ENCODE data around the gene SDS. TPM values are rescaled to one million over a fixed set of nuclear protein-coding genes. Genes with fewer than 3 reads are reported as not detected.

The SDS gene
- total and polyA plus RNA-seq, 2 experiments from 2014 or later: 0.39 to 0.43 TPM

DNA sequence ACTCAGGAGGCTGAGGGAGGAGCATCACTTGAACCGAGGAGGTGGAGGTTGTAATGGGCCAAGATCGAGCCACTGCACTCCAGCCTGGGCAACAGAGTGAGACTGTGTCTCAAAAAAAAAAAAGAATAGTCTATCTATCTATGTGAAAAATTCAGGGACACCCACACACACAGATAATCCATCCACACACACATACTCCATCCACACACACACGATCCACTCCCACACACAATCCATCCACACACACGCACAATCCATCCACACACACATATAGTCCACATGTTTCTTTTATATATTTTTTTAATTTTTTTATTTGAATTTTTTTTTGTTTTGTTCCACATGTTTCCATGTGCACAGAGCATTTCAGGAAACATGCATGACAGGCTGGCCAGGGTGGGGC lies 3.3 kb downstream of the SDS start:
- Histone ChIP-seq H3K9me3 (ENCODE audit: low read depth) (no peaks in the 10 kb centered on the region), H3K9me2 (replicated peaks; ENCODE audit: insufficient read depth) (no peaks in the 10 kb centered on the region), H3K27ac (no peak overlapping the region), H3K4me1 (ENCODE audit: insufficient read depth) (no peaks in the 10 kb centered on the region), H2AFZ (no peak overlapping the region), H3K79me2 (no peaks in the 10 kb centered on the region), H4K20me1 (ENCODE audit: insufficient read depth, poor library complexity, severe bottlenecking) (no peaks in the 10 kb centered on the region), H3K27me3 (no peaks in the 10 kb centered on the region), H3K4me3 (no peak overlapping the region), H3K36me3 (replicated peaks; ENCODE audit: insufficient read depth, low read depth) (no peaks in the 10 kb centered on the region), H3K4me2 (no peak overlapping the region)
- no peak for DNase-seq (ENCODE audit: low spot score)
- TF ChIP-seq, protein P1, sequence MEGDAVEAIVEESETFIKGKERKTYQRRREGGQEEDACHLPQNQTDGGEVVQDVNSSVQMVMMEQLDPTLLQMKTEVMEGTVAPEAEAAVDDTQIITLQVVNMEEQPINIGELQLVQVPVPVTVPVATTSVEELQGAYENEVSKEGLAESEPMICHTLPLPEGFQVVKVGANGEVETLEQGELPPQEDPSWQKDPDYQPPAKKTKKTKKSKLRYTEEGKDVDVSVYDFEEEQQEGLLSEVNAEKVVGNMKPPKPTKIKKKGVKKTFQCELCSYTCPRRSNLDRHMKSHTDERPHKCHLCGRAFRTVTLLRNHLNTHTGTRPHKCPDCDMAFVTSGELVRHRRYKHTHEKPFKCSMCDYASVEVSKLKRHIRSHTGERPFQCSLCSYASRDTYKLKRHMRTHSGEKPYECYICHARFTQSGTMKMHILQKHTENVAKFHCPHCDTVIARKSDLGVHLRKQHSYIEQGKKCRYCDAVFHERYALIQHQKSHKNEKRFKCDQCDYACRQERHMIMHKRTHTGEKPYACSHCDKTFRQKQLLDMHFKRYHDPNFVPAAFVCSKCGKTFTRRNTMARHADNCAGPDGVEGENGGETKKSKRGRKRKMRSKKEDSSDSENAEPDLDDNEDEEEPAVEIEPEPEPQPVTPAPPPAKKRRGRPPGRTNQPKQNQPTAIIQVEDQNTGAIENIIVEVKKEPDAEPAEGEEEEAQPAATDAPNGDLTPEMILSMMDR (IDR thresholded peaks at IDR 0.05; ENCODE audit: poor library complexity): no peak
- TF ChIP-seq EZH2phosphoT487 (IDR thresholded peaks at IDR 0.05; ENCODE audit: low read depth, severe bottlenecking, unreplicated experiment): no peak
- TF ChIP-seq EZH2 (IDR thresholded peaks at IDR 0.05; ENCODE audit: borderline replicate concordance): no peak
- WGBS (ENCODE audit: low lambda C conversion rate, missing lambda C conversion rate): 80% methylated on average over 4 of the region's 4 CpGs

DNA sequence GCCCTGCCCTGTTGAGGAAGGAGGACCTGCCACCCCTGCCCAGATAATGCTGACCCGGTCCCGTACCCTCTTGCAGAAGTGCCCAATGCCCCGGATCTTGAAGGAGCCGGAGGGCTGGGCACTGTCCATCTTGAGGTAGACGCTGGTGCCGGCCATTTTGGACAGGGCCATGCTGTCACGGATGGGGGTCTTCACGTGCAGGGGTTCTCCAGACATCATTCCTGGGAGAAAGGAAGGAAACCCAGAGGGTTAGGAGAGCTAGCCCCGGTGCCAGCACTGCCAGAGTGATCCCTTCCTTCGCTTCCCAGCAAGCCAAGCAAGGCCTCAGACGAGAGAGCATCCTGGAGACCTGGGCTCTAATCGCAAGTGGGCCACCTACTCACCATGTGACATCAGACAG lies 4.2 kb downstream of the SDS start:
- 94% methylated on average over 12 of the region's 12 CpGs for WGBS (ENCODE audit: low lambda C conversion rate, missing lambda C conversion rate)
- no peak overlapping the region for H3K27ac ChIP-seq
- no peaks in the 10 kb centered on the region for H3K36me3 ChIP-seq (replicated peaks; ENCODE audit: insufficient read depth, low read depth)
- no peaks in the 10 kb centered on the region for H3K4me1 ChIP-seq (ENCODE audit: insufficient read depth)
- no peaks in the 10 kb centered on the region for H3K27me3 ChIP-seq
- H3K9me3 ChIP-seq (ENCODE audit: low read depth): no peaks in the 10 kb centered on the region
- TF ChIP-seq, protein P1 (IDR thresholded peaks at IDR 0.05; ENCODE audit: poor library complexity): no peak
- TF ChIP-seq EZH2phosphoT487 (IDR thresholded peaks at IDR 0.05; ENCODE audit: low read depth, severe bottlenecking, unreplicated experiment): no peak
- no peak for TF ChIP-seq EZH2 (IDR thresholded peaks at IDR 0.05; ENCODE audit: borderline replicate concordance)
- DNase-seq (ENCODE audit: low spot score): no peak
- no peaks in the 10 kb centered on the region for H3K79me2 ChIP-seq
- no peaks in the 10 kb centered on the region for H3K9me2 ChIP-seq (replicated peaks; ENCODE audit: insufficient read depth)
- no peak overlapping the region for H3K4me2 ChIP-seq
- H3K4me3 ChIP-seq: no peak overlapping the region
- no peak overlapping the region for H2AFZ ChIP-seq
- H4K20me1 ChIP-seq (ENCODE audit: insufficient read depth, poor library complexity, severe bottlenecking): no peaks in the 10 kb centered on the region

DNA sequence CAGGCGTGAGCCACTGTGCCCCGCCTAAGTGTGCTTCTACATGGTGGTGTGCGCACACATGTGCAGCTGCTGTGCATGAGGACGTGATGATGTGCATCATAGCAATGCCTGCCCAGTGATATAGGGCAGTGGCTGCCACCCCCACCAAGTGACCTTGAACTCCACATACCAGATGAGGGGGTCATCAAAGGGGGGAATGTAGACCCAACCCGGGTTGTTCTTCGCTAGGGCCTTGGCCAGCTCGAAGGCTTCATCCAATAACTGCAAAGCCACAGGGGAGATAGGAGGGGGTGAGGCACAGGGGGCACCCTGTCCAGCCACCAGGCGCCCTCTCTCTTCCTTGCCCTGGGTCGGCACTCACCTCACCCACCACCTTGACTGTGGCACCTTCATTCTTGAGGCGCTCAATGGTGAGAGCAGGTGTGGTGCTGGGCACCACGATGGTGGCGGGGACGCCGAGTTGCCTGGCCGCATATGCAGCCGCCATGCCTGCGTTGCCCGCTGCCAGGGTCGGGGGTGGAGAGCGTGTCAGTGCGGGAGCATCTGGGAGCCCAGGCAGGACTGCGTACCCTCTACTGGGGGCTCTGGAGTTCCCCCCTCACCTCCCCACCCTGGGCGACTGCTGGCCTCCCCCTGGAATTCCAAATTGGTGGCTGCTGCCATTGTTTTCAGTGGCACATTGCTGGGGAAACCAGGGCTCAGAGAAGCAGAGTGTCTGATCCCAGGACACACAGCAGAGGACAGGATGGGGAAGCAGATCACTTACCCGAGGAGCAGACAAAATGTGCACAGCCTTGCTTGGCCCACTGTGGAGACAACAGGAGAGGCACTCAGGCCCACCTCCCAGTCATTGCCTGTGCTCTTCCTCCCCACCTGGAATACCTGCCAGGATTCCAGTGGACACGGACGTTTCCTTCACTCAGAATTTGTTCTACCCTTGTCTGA lies 5.1 kb downstream of the SDS start:
- no peaks in the 10 kb centered on the region for H3K9me3 ChIP-seq (ENCODE audit: low read depth)
- no peaks in the 10 kb centered on the region for H3K4me1 ChIP-seq (ENCODE audit: insufficient read depth)
- DNase-seq (ENCODE audit: low spot score): no peak
- no peaks in the 10 kb centered on the region for H3K79me2 ChIP-seq
- no peak overlapping the region for H3K4me2 ChIP-seq
- WGBS (ENCODE audit: low lambda C conversion rate, missing lambda C conversion rate): 90% methylated on average over 26 of the region's 26 CpGs
- no peak overlapping the region for H3K4me3 ChIP-seq
- no peaks in the 10 kb centered on the region for H3K9me2 ChIP-seq (replicated peaks; ENCODE audit: insufficient read depth)
- H3K27ac ChIP-seq: no peak overlapping the region
- no peak overlapping the region for H2AFZ ChIP-seq
- TF ChIP-seq EZH2phosphoT487 (IDR thresholded peaks at IDR 0.05; ENCODE audit: low read depth, severe bottlenecking, unreplicated experiment) (no peak), EZH2 (IDR thresholded peaks at IDR 0.05; ENCODE audit: borderline replicate concordance) (no peak)
- TF ChIP-seq, protein P1 (IDR thresholded peaks at IDR 0.05; ENCODE audit: poor library complexity): no peak
- H3K27me3 ChIP-seq: no peaks in the 10 kb centered on the region
- H3K36me3 ChIP-seq (replicated peaks; ENCODE audit: insufficient read depth, low read depth): no peaks in the 10 kb centered on the region
- no peaks in the 10 kb centered on the region for H4K20me1 ChIP-seq (ENCODE audit: insufficient read depth, poor library complexity, severe bottlenecking)
